HEK293 (cell line): ENCODE data around the gene JCAD.

Source experiments
- CTCF ChIA-PET: fragments of 350-600 bp; formaldehyde crosslinking; extraction: SDS; loops from one replicate; lab custom pipeline; 2021; ENCODE audit warnings: antibody characterized with exemption; lab: Yijun Ruan, JAX
- POLR2A ChIA-PET: fragments of 300-600 bp; formaldehyde crosslinking; extraction: SDS; loops from one replicate; lab custom pipeline; 2020; ENCODE audit warnings: antibody characterized with exemption, inconsistent platforms; lab: Yijun Ruan, JAX
- H3K27ac ChIP-seq: fragments of 200-500 bp; sonication (Bioruptor generic); 2 replicates; pipeline ENCODE4 v1.5.1; 2014; ENCODE audit warnings: low read depth, low read length, control low read depth, inconsistent platforms; ENCODE audit errors: extremely low read depth
- H3K36me3 ChIP-seq, 2 experiments: fragments of 200-500 bp in 1 of 2; sonication (Bioruptor generic) in 1 of 2; 1 replicate in 1 of 2; 2 replicates in 1 of 2; pipeline ENCODE4 v1.5.1; 2014 to 2017; ENCODE audit warnings: inconsistent platforms in 2 of 2, low read length in 2 of 2; ENCODE audit not compliant: control insufficient read depth in 2 of 2, insufficient read depth in 1 of 2
- H3K4me1 ChIP-seq: fragments of 200-500 bp; sonication (Bioruptor generic); 2 replicates; pipeline ENCODE4 v1.5.1; 2014; ENCODE audit warnings: mild to moderate bottlenecking, low read length, inconsistent platforms; ENCODE audit not compliant: control insufficient read depth, insufficient read depth
- H3K4me3 ChIP-seq: 2 replicates; pipeline ENCODE4 v1.5.1; 2011; ENCODE audit warnings: low read depth, mild to moderate bottlenecking, control low read depth, low read length, moderate library complexity
- H3K9me3 ChIP-seq: fragments of 200-500 bp; sonication (Bioruptor generic); 2 replicates; pipeline ENCODE4 v1.5.1; 2014; ENCODE audit warnings: low read depth, low read length, inconsistent platforms; ENCODE audit not compliant: control insufficient read depth, insufficient read depth
- BCL11B ChIP-seq: fragments of 450-650 bp; formaldehyde crosslinking; IDR thresholded peaks from 2 replicates; pipeline ENCODE4 v1.5.1; 2016; ENCODE audit warnings: low read depth, missing biosample characterization, missing genetic modification characterization
- HOXC10 ChIP-seq: sonication (generic); formaldehyde crosslinking; IDR thresholded peaks from 2 replicates; pipeline ENCODE4 v1.8.1; 2023; ENCODE audit warnings: mild to moderate bottlenecking, missing genetic modification reagents
- HOXD13 ChIP-seq: sonication (generic); formaldehyde crosslinking; IDR thresholded peaks from 2 replicates; pipeline ENCODE4 v1.8.0; 2022; ENCODE audit warnings: missing genetic modification reagents, borderline replicate concordance
- KLF16 ChIP-seq: fragments of 450-650 bp; formaldehyde crosslinking; IDR thresholded peaks from 2 replicates; pipeline ENCODE4 v1.5.1; 2017; ENCODE audit warnings: missing biosample characterization, missing genetic modification characterization
- OVOL3 ChIP-seq: fragments of 450-650 bp; formaldehyde crosslinking; IDR thresholded peaks from 2 replicates; pipeline ENCODE4 v1.5.1; 2016; ENCODE audit warnings: missing biosample characterization, missing genetic modification characterization
- PRDM6 ChIP-seq: fragments of 450-650 bp; formaldehyde crosslinking; IDR thresholded peaks from 2 replicates; pipeline ENCODE4 v1.5.1; 2017; ENCODE audit warnings: missing biosample characterization, missing genetic modification characterization
- WT1 ChIP-seq: fragments of 450-650 bp; formaldehyde crosslinking; IDR thresholded peaks from 2 replicates; pipeline ENCODE4 v1.5.1; 2016; ENCODE audit warnings: missing biosample characterization, missing genetic modification characterization
- ZBTB11 ChIP-seq: fragments of 450-650 bp; formaldehyde crosslinking; conservative IDR thresholded peaks from 2 replicates; pipeline ENCODE4 v1.5.1; 2016; ENCODE audit warnings: low read depth, missing biosample characterization, missing genetic modification characterization
- ZBTB17 ChIP-seq: fragments of 450-650 bp; formaldehyde crosslinking; IDR thresholded peaks from 2 replicates; pipeline ENCODE4 v1.5.1; 2016; ENCODE audit warnings: missing biosample characterization, missing genetic modification characterization
- ZBTB26 ChIP-seq: fragments of 450-650 bp; formaldehyde crosslinking; optimal IDR thresholded peaks from 2 replicates; pipeline ENCODE3; 2016; ENCODE audit warnings: missing biosample characterization, mild to moderate bottlenecking, missing genetic modification characterization
- ZBTB48 ChIP-seq: fragments of 450-650 bp; formaldehyde crosslinking; IDR thresholded peaks from 2 replicates; pipeline ENCODE4 v1.5.1; 2016; ENCODE audit warnings: missing biosample characterization, missing genetic modification characterization
- ZIC2 ChIP-seq: fragments of 450-650 bp; formaldehyde crosslinking; IDR thresholded peaks from 2 replicates; pipeline ENCODE4 v1.5.1; 2016; ENCODE audit warnings: missing biosample characterization, missing genetic modification characterization
- ZNF121 ChIP-seq: fragments of 450-650 bp; formaldehyde crosslinking; IDR thresholded peaks from 2 replicates; pipeline ENCODE4 v1.5.1; 2016; ENCODE audit warnings: missing biosample characterization, missing genetic modification characterization
- ZNF223 ChIP-seq: fragments of 450-650 bp; formaldehyde crosslinking; IDR thresholded peaks from 2 replicates; pipeline ENCODE4 v1.5.1; 2016; ENCODE audit warnings: missing biosample characterization, missing genetic modification characterization
- ZNF239 ChIP-seq: fragments of 450-650 bp; formaldehyde crosslinking; IDR thresholded peaks from 2 replicates; pipeline ENCODE4 v1.5.1; 2016; ENCODE audit warnings: missing biosample characterization, missing genetic modification characterization
- ZNF302 ChIP-seq: fragments of 450-650 bp; formaldehyde crosslinking; IDR thresholded peaks from 2 replicates; pipeline ENCODE4 v1.5.1; 2016; ENCODE audit warnings: missing biosample characterization, missing genetic modification characterization, low read depth
- ZNF394 ChIP-seq: fragments of 450-650 bp; formaldehyde crosslinking; IDR thresholded peaks from 2 replicates; pipeline ENCODE4 v1.5.1; 2016; ENCODE audit warnings: missing biosample characterization, missing genetic modification characterization, mild to moderate bottlenecking, moderate library complexity, borderline replicate concordance
- ZNF48 ChIP-seq: fragments of 450-650 bp; formaldehyde crosslinking; IDR thresholded peaks from 2 replicates; pipeline ENCODE4 v1.5.1; 2016; ENCODE audit warnings: missing biosample characterization, missing genetic modification characterization
- ZNF488 ChIP-seq: fragments of 450-650 bp; formaldehyde crosslinking; IDR thresholded peaks from 2 replicates; pipeline ENCODE4 v1.5.1; 2016; ENCODE audit warnings: missing biosample characterization, missing genetic modification characterization
- ZNF544 ChIP-seq: fragments of 450-650 bp; formaldehyde crosslinking; IDR thresholded peaks from 2 replicates; pipeline ENCODE4 v1.5.0; 2017; ENCODE audit warnings: missing biosample characterization, missing genetic modification characterization
- ZNF621 ChIP-seq: fragments of 450-650 bp; formaldehyde crosslinking; IDR thresholded peaks from 2 replicates; pipeline ENCODE4 v1.5.1; 2017; ENCODE audit warnings: missing biosample characterization, missing genetic modification characterization
- ZNF623 ChIP-seq: fragments of 450-650 bp; formaldehyde crosslinking; IDR thresholded peaks from 2 replicates; pipeline ENCODE4 v1.5.1; 2016; ENCODE audit warnings: missing biosample characterization, missing genetic modification characterization
- ZNF639 ChIP-seq: fragments of 450-650 bp; formaldehyde crosslinking; IDR thresholded peaks from 2 replicates; pipeline ENCODE4 v1.5.1; 2016; ENCODE audit warnings: missing biosample characterization, missing genetic modification characterization
- ZNF707 ChIP-seq: fragments of 450-650 bp; formaldehyde crosslinking; IDR thresholded peaks from 2 replicates; pipeline ENCODE4 v1.5.1; 2016; ENCODE audit warnings: missing biosample characterization, missing genetic modification characterization
- ZNF768 ChIP-seq: fragments of 450-650 bp; formaldehyde crosslinking; IDR thresholded peaks from 2 replicates; pipeline ENCODE4 v1.5.1; 2018; ENCODE audit warnings: missing biosample characterization, mild to moderate bottlenecking, missing genetic modification characterization

The JCAD gene

GRCh38 chr10:30029164-30029871 lies 30.1 kb downstream of the JCAD start:
- POLR2A ChIA-PET = no interaction called here
- Histone ChIP-seq H3K27ac (no peak overlapping the region), H3K36me3 (peaks cover 0 to 44% of the 10 kb centered on the region in 2 experiments; a peak in 2 of 3 replicates), H3K4me1 (no peaks in the 10 kb centered on the region), H3K9me3 (no peaks in the 10 kb centered on the region), H3K4me3 (no peak overlapping the region)
- no peak for TF ChIP-seq PRDM6 (tag by site-specific recombination)
- no peak for TF ChIP-seq ZNF488 (tag by site-specific recombination)
- no peak for TF ChIP-seq ZNF121
- no peak for TF ChIP-seq ZIC2 (tag by site-specific recombination)
- TF ChIP-seq ZNF639 (tag by site-specific recombination) = no peak
- no peak for TF ChIP-seq HOXC10 (CRISPR knock-in tag)
- no peak for TF ChIP-seq KLF16 (tag by site-specific recombination)
- no peak for TF ChIP-seq ZNF223 (tag by site-specific recombination)
- no peak for TF ChIP-seq ZNF621
- TF ChIP-seq ZNF239 (tag by site-specific recombination) = no peak
- CTCF ChIA-PET = interaction anchor here (0.5 kb wide), 1 partner anchor 31 kb away, joined by 3 read pairs; no protein-coding TSS in a partner anchor

- H3K27ac ChIP-seq = no peak overlapping the region
- TF ChIP-seq OVOL3 (no peak), ZNF707 (no peak), ZNF302 (tag by site-specific recombination) (no peak), HOXD13 (CRISPR knock-in tag) (no peak), ZBTB26 (tag by site-specific recombination) (no peak), ZBTB48 (tag by site-specific recombination) (no peak), ZBTB17 (tag by site-specific recombination) (no peak), ZNF394 (no peak), ZNF48 (tag by site-specific recombination) (no peak), ZNF639 (tag by site-specific recombination) (no peak), ZNF768 (tag by site-specific recombination) (no peak), ZNF544 (tag by site-specific recombination) (no peak), BCL11B (tag by site-specific recombination) (no peak), ZBTB11 (no peak), WT1 (no peak), ZNF623 (tag by site-specific recombination) (no peak)
- no peaks in the 10 kb centered on the region for H3K4me1 ChIP-seq
- no peak overlapping the region for H3K4me3 ChIP-seq
- ChIA-PET CTCF (interaction anchor here (0.6 to 1.1 kb wide), 3 partner anchors 44 to 562 kb away, joined by 3 to 6 read pairs (median 3); no protein-coding TSS in a partner anchor), POLR2A (no interaction called here)
- H3K36me3 ChIP-seq = peaks cover 3 to 44% of the 10 kb centered on the region in 2 experiments; a peak in 2 of 3 replicates
- no peaks in the 10 kb centered on the region for H3K9me3 ChIP-seq
Measured at GRCh38 chr10:30028738-30029030, 30.7 kb downstream of the JCAD start.
